SU-DHL-6 (cell line): ENCODE measurements around the gene OMA1.

Experiments used
- CTCF ChIP-seq: fragments of 200-600 bp; sonication (generic); IDR thresholded peaks from one replicate; pipeline ENCODE4 v1.5.1; 2017; ENCODE audit warnings: antibody characterized with exemption, mild to moderate bottlenecking, low read length, moderate library complexity; ENCODE audit not compliant: insufficient read depth, poor library complexity, severe bottlenecking
- EZH2phosphoT487 ChIP-seq: fragments of 200-600 bp; sonication (generic), shearing (Covaris generic); conservative IDR thresholded peaks from 2 replicates; pipeline ENCODE4 v1.6.1; 2018; ENCODE audit warnings: mild to moderate bottlenecking, antibody characterized with exemption, low read length, moderate library complexity, mixed read lengths

GRCh38 chr1:58539553-58539952 is 7.0 kb downstream of the OMA1 start:
- TF ChIP-seq CTCF = no peak
- TF ChIP-seq EZH2phosphoT487 = no peak
